GM23248 (cell line): ENCODE data around the gene CLEC16A. TPM values are rescaled to one million over a fixed set of nuclear protein-coding genes. Genes with fewer than 3 reads are reported as not detected.

Experiments
- DNase-seq: peaks from one replicate; pipeline ENCODE4 v3.0.0-alpha.2; 2015
- H2AFZ ChIP-seq: fragments of 200-600 bp; sonication (generic); 2 replicates; pipeline ENCODE4 v1.6.1; 2016; ENCODE audit warnings: antibody characterized with exemption
- H3F3A ChIP-seq: fragments of 200-600 bp; sonication (generic); 2 replicates; pipeline ENCODE4 v1.6.1; 2016; ENCODE audit warnings: mild to moderate bottlenecking, antibody characterized with exemption, mixed run types; ENCODE audit not compliant: insufficient read depth
- H3K27ac ChIP-seq: fragments of 200-600 bp; sonication (generic); 2 replicates; pipeline ENCODE4 v1.5.1; 2016; ENCODE audit warnings: mild to moderate bottlenecking
- H3K27me3 ChIP-seq: fragments of 200-600 bp; sonication (generic); replicated peaks from 2 replicates; pipeline ENCODE4 v1.6.1; 2016; ENCODE audit warnings: mild to moderate bottlenecking; ENCODE audit not compliant: insufficient read depth
- H3K36me3 ChIP-seq: fragments of 200-600 bp; sonication (generic); 2 replicates; pipeline ENCODE4 v1.6.1; 2016; ENCODE audit warnings: low read depth, mild to moderate bottlenecking
- H3K4me1 ChIP-seq: fragments of 200-600 bp; sonication (generic); 2 replicates; pipeline ENCODE4 v1.6.1; 2016; ENCODE audit warnings: mild to moderate bottlenecking; ENCODE audit not compliant: insufficient read depth
- H3K4me2 ChIP-seq: fragments of 200-600 bp; sonication (generic); one replicate; pipeline ENCODE4 v1.6.1; 2016; ENCODE audit warnings: mild to moderate bottlenecking; ENCODE audit not compliant: unreplicated experiment
- H3K4me3 ChIP-seq: fragments of 200-600 bp; sonication (generic); 2 replicates; pipeline ENCODE4 v1.5.1; 2016; ENCODE audit warnings: mild to moderate bottlenecking
- H3K79me2 ChIP-seq: fragments of 200-600 bp; sonication (generic); 2 replicates; pipeline ENCODE4 v1.6.1; 2016; ENCODE audit warnings: mild to moderate bottlenecking; ENCODE audit not compliant: insufficient read depth
- H3K9ac ChIP-seq: fragments of 200-600 bp; sonication (generic); 2 replicates; pipeline ENCODE4 v1.6.1; 2016; ENCODE audit warnings: mild to moderate bottlenecking
- H3K9me2 ChIP-seq: fragments of 200-600 bp; sonication (generic); 2 replicates; pipeline ENCODE4 v1.6.1; 2016; ENCODE audit warnings: mixed run types, mild to moderate bottlenecking, moderate library complexity; ENCODE audit not compliant: insufficient read depth
- H3K9me3 ChIP-seq: fragments of 200-600 bp; sonication (generic); one replicate; pipeline ENCODE4 v1.6.1; 2017; ENCODE audit warnings: low read depth
- H4K20me1 ChIP-seq: fragments of 200-600 bp; sonication (generic); 2 replicates; pipeline ENCODE4 v1.6.0; 2016; ENCODE audit not compliant: insufficient read depth
- EZH2 ChIP-seq: fragments of 200-600 bp; sonication (generic); IDR thresholded peaks from 2 replicates; pipeline ENCODE4 v1.6.1; 2018; ENCODE audit warnings: antibody characterized with exemption, mild to moderate bottlenecking; ENCODE audit not compliant: insufficient read depth, poor library complexity, severe bottlenecking
- EZH2phosphoT487 ChIP-seq: fragments of 200-600 bp; sonication (generic); IDR thresholded peaks from 2 replicates; pipeline ENCODE4 v1.6.1; 2018; ENCODE audit warnings: antibody characterized with exemption, moderate library complexity, mild to moderate bottlenecking, low read depth; ENCODE audit not compliant: insufficient read depth
- WGBS, 2 experiments: methylation state at CpG; one replicate each; pipeline ENCODE4 v1.1.6; 2015 to 2017; ENCODE audit warnings: low lambda C conversion rate in 2 of 2, low coverage in 1 of 2; ENCODE audit errors: missing lambda C conversion rate in 2 of 2; 5-methylcytosine and 5-hydroxymethylcytosine counted together
- in situ Hi-C: fragments of 300-500 bp; cut with MboI; formaldehyde crosslinking; loops from 2 replicates; pipeline ENCODE4 v1.15.0; 2020
- polyA plus RNA-seq: library from polyadenylated mRNA; unstranded; fragments of >200 nt; fragmentation: Nextera tagmentation; extraction: Ambion mirVana; gene quantifications from 2 replicates; pipeline ENCODE4 v1.2.1, GENCODE V29; 2016
- total RNA-seq: library from RNA; depleted of rRNA; stranded (reverse); fragments of >200 nt; shearing (Covaris generic); gene quantifications from 2 replicates; pipeline ENCODE4 v1.2.3, GENCODE V29; 2014

Gene CLEC16A
- total and polyA plus RNA-seq, 2 experiments from 2014 or later = 13.2 to 21.4 TPM

DNA sequence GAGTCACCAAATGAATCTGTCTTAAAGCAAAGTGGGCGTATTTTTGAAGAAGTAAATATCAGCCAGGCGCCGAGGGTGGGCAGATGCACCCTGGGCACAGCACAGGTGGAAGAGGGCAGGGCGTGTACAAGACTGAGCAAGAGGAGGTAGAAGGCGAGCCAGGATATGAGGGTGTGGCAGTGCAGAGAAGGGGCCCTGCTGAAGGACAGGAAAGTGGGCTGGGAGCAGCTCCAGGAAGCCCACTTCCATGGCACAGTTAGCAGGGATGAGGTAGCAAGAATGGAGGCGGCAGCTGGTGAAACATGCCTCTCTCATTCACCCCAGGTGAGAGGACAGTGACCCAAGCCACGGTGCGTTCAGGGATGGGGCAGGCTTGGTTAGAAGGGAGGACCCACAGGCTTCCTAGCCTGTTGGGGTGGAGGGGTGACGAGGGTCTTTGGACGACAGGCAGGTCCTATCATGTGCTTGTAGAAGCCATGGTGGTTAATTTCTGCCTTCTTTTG lies 149.3 kb downstream of the CLEC16A start:
- H2AFZ ChIP-seq = no peak overlapping the region
- no peaks in the 10 kb centered on the region for H3K9me3 ChIP-seq
- no peak overlapping the region for H3K27ac ChIP-seq
- H3K4me1 ChIP-seq = no peaks in the 10 kb centered on the region
- H3F3A ChIP-seq = no peaks in the 10 kb centered on the region
- no peak overlapping the region for H3K9ac ChIP-seq
- no peak for DNase-seq
- H3K27me3 ChIP-seq = no peaks in the 10 kb centered on the region
- H4K20me1 ChIP-seq = no peaks in the 10 kb centered on the region
- no peaks in the 10 kb centered on the region for H3K79me2 ChIP-seq
- in situ Hi-C loops = no loop called here
- 91 to 92% methylated on average over 10 of the region's 10 CpGs for WGBS, 2 experiments
- no peaks in the 10 kb centered on the region for H3K36me3 ChIP-seq
- H3K4me3 ChIP-seq = no peak overlapping the region
- TF ChIP-seq EZH2phosphoT487 (no peak), EZH2 (no peak)
- no peak overlapping the region for H3K4me2 ChIP-seq
- H3K9me2 ChIP-seq = no peaks in the 10 kb centered on the region

DNA sequence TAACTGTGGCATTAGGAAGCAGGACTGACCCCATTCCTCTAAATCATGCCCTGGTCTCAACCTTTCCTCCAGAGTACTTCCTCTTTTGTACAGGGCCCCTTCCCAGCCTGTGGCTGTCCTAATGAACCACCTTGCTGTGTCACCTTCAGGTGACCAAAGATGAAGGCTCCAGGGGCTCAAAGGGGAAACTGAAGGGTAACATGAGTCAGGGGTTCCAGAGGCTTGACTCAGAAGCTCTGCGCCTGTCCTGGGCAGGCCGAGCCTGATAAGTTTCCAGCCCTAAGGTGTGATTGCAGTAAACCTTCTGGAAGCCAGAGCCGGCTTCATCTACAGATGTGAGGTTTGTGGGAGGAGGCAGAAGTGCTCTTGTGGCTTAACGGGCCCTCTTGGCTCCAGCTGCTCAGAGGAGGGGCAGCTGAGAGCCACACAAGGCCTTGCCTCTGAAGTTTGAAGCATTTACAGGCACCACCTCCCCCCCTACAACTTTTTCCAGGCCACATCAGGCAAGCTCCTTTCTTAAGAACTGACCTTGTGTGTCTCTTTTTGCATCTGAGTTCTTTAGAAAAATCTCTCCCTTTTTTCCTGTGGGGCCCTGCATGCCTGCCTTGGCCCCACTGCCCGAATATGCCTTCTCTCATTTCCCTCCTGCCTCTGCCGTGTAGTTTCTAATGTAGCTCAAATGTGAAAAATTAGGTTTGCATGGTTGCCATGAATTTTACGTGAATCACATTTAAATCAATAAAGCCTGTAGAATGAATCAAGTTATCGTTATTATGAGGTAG lies 149.9 kb downstream of the CLEC16A start:
- no peaks in the 10 kb centered on the region for H3K27me3 ChIP-seq
- H3K36me3 ChIP-seq = no peaks in the 10 kb centered on the region
- peaks cover 3% of the 10 kb centered on the region; the same call in 1 of the 2 replicates for H3F3A ChIP-seq
- no peak for TF ChIP-seq EZH2phosphoT487
- no peak for TF ChIP-seq EZH2
- no peaks in the 10 kb centered on the region for H4K20me1 ChIP-seq
- no peak for DNase-seq
- no peaks in the 10 kb centered on the region for H3K9me3 ChIP-seq
- in situ Hi-C loops = no loop called here
- no peaks in the 10 kb centered on the region for H3K79me2 ChIP-seq
- no peak overlapping the region for H3K4me2 ChIP-seq
- no peak overlapping the region for H2AFZ ChIP-seq
- H3K4me3 ChIP-seq = no peak overlapping the region
- 63% methylated on average over 8 of the region's 8 CpGs for WGBS, 2 experiments
- H3K9ac ChIP-seq = no peak overlapping the region
- no peaks in the 10 kb centered on the region for H3K4me1 ChIP-seq
- H3K9me2 ChIP-seq = no peaks in the 10 kb centered on the region
- H3K27ac ChIP-seq = no peak overlapping the region

DNA sequence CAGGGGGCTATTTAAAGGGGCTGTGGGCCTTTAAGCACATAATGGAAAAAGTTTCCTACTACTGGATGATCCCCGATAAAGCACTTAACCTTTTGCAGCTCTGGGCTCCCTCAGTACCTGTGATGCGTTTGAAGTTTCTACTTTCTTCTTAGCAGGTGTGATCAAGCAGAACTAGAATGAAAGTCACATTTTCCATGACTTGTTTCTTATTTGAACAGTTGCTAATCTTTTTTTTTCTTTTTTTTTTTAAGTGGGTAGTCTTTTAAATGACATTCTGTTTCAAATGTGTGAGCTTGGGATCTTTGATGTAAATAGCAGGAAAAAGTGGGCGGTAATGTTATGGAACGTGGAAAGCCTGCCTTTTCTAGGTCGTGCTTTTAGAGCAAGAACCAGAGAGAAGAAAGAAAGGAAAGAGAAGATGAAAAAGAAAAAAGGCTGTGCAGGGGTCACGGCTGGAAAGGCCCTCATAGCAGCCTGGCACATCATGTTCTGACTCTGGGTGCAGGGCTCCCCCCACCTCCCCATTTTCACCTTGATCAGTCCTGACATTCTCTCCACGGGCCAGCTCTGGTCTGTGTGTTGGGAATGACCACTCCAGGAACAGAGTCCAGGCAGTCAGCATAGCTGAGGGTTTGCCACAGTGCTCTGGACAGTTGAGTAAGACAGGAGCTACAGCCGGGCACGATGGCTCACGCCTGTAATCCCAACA lies 150.6 kb downstream of the CLEC16A start:
- no peak overlapping the region for H2AFZ ChIP-seq
- no peak for TF ChIP-seq EZH2
- TF ChIP-seq EZH2phosphoT487 = no peak

DNA sequence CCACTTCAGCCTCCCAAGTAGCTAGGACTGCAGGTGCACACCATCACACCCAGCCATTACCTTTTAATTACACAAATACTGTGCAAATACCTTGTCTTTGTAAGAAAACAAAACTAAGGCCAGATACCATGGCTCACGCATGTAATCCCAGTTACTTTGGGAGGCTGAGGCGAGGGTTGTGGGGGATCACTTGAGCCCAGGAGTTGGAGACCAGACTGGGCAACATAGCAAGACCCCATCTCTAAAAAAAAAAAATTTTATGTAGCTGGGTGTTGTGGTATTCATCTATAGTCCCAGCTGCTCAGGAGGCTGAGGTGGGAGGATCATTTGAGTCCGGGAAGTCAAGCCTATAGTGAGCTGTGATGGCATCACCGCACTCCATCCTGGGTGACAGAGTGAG lies 151.6 kb downstream of the CLEC16A start:
- in situ Hi-C loops = no loop called here
- H3K4me2 ChIP-seq = no peak overlapping the region
- H3K4me1 ChIP-seq = peaks cover 12% of the 10 kb centered on the region
- H3F3A ChIP-seq = peaks cover 18% of the 10 kb centered on the region; the same call in 1 of the 2 replicates
- no peaks in the 10 kb centered on the region for H3K79me2 ChIP-seq
- H3K9me3 ChIP-seq = no peaks in the 10 kb centered on the region
- no peak for DNase-seq
- no peak overlapping the region for H3K27ac ChIP-seq
- TF ChIP-seq EZH2 (no peak), EZH2phosphoT487 (no peak)
- 96% methylated on average over 4 of the region's 4 CpGs for WGBS, 2 experiments
- H3K9me2 ChIP-seq = no peaks in the 10 kb centered on the region
- H3K36me3 ChIP-seq = no peaks in the 10 kb centered on the region
- no peak overlapping the region for H3K4me3 ChIP-seq
- H2AFZ ChIP-seq = no peak overlapping the region
- no peaks in the 10 kb centered on the region for H3K27me3 ChIP-seq
- no peak overlapping the region for H3K9ac ChIP-seq
- H4K20me1 ChIP-seq = no peaks in the 10 kb centered on the region

More for the DNA sequence above, 150.6 kb downstream of the CLEC16A start:
- Histone ChIP-seq H3K79me2 (no peaks in the 10 kb centered on the region), H3K4me2 (no peak overlapping the region), H3K27me3 (no peaks in the 10 kb centered on the region), H3K9me2 (no peaks in the 10 kb centered on the region), H3K9me3 (no peaks in the 10 kb centered on the region), H3K4me1 (peaks cover 5% of the 10 kb centered on the region), H3K4me3 (no peak overlapping the region), H3K27ac (no peak overlapping the region), H4K20me1 (no peaks in the 10 kb centered on the region), H3K36me3 (no peaks in the 10 kb centered on the region), H3F3A (peaks cover 10% of the 10 kb centered on the region; the same call in 1 of the 2 replicates), H3K9ac (no peak overlapping the region)
- WGBS, 2 experiments = 93 to 95% methylated on average over 10 of the region's 10 CpGs
- DNase-seq = no peak
- in situ Hi-C loops = no loop called here
